ENCODE results near the gene PLXNA4. TPM values are rescaled to one million over a fixed set of nuclear protein-coding genes. Genes with fewer than 3 reads are reported as not detected.

PLXNA4 gene
- total and polyA plus RNA-seq, 3 donors from 2014 or later, result 3.4 to 5.5 (median 3.8) TPM

- H3K27me3 ChIP-seq, result no peaks in the 10 kb centered on the region
- no peak overlapping the region for H3K27ac ChIP-seq
- no peak for DNase-seq
- H3K36me3 ChIP-seq (ENCODE audit: low read depth, missing control alignments), result no peaks in the 10 kb centered on the region
- WGBS, 2 donors, result 68 to 85% methylated on average over 5 to 6 of the region's 6 CpGs
- TF ChIP-seq, protein P1, sequence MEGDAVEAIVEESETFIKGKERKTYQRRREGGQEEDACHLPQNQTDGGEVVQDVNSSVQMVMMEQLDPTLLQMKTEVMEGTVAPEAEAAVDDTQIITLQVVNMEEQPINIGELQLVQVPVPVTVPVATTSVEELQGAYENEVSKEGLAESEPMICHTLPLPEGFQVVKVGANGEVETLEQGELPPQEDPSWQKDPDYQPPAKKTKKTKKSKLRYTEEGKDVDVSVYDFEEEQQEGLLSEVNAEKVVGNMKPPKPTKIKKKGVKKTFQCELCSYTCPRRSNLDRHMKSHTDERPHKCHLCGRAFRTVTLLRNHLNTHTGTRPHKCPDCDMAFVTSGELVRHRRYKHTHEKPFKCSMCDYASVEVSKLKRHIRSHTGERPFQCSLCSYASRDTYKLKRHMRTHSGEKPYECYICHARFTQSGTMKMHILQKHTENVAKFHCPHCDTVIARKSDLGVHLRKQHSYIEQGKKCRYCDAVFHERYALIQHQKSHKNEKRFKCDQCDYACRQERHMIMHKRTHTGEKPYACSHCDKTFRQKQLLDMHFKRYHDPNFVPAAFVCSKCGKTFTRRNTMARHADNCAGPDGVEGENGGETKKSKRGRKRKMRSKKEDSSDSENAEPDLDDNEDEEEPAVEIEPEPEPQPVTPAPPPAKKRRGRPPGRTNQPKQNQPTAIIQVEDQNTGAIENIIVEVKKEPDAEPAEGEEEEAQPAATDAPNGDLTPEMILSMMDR (IDR thresholded peaks at IDR 0.05), result no peak
- TF ChIP-seq POLR2A (IDR thresholded peaks at IDR 0.05), result no peak
- no peak overlapping the region for H3K4me3 ChIP-seq
- intact Hi-C loops (cut with DNase I; ENCODE audit: low total_unique reads), result no loop called here
- no peaks in the 10 kb centered on the region for H3K9me3 ChIP-seq
- H3K4me1 ChIP-seq, result no peaks in the 10 kb centered on the region
Observed at GRCh38 chr7:132256721-132257212, 319.5 kb downstream of the PLXNA4 start.

GRCh38 chr7:132255898-132256297 lies 320.4 kb downstream of the PLXNA4 start:
- intact Hi-C loops (cut with DNase I; ENCODE audit: low total_unique reads), result no loop called here
- WGBS, 2 donors, result 45 to 55% methylated on average over 6 of the region's 6 CpGs
- Histone ChIP-seq H3K36me3 (ENCODE audit: low read depth, missing control alignments) (no peaks in the 10 kb centered on the region), H3K4me1 (no peaks in the 10 kb centered on the region), H3K9me3 (no peaks in the 10 kb centered on the region), H3K27ac (no peak overlapping the region), H3K27me3 (no peaks in the 10 kb centered on the region), H3K4me3 (no peak overlapping the region)
- DNase-seq, result no peak
- TF ChIP-seq, protein P1 (IDR thresholded peaks at IDR 0.05), result no peak
- TF ChIP-seq POLR2A (IDR thresholded peaks at IDR 0.05), result no peak

- H3K27me3 ChIP-seq, result no peaks in the 10 kb centered on the region
- intact Hi-C loops (cut with DNase I; ENCODE audit: low total_unique reads), result no loop called here
- peaks cover 6% of the 10 kb centered on the region for H3K4me1 ChIP-seq
- no peaks in the 10 kb centered on the region for H3K9me3 ChIP-seq
- WGBS, 2 donors, result 72 to 92% methylated on average over 3 of the region's 3 CpGs
- TF ChIP-seq, protein P1 (IDR thresholded peaks at IDR 0.05), result no peak
- no peak for TF ChIP-seq POLR2A (IDR thresholded peaks at IDR 0.05)
- H3K36me3 ChIP-seq (ENCODE audit: low read depth, missing control alignments), result no peaks in the 10 kb centered on the region
- no peak overlapping the region for H3K27ac ChIP-seq
- no peak for DNase-seq
- H3K4me3 ChIP-seq, result no peak overlapping the region
Observed at GRCh38 chr7:132255115-132255797, 321.0 kb downstream of the PLXNA4 start.

DNA sequence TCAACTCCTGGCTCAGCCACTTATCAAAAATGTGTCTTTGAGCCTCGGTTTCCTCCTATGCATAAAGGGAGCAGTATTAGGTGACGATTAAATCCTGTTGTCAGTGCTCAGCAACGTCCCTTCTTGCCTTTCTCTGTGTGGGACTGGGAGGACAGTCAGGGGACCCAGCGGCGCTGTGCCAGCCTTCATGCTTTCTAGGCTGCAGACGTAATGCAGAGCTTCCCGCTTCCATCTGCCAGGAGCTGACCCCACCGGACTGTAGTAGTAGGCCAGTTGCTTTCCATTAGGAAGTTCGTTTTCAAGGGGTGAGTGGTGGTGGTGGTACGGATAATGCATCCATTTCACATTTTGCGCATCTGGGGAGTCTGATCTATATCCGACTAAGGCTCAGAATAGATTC lies 321.8 kb downstream of the PLXNA4 start:
- Histone ChIP-seq H3K27ac (no peak overlapping the region), H3K4me1 (peaks cover 10% of the 10 kb centered on the region)
- TF ChIP-seq, protein P1 (IDR thresholded peaks at IDR 0.05), result no peak
- TF ChIP-seq POLR2A (IDR thresholded peaks at IDR 0.05), result no peak

GRCh38 chr7:132252793-132253100 lies 323.5 kb downstream of the PLXNA4 start:
- Histone ChIP-seq H3K9me3 (no peaks in the 10 kb centered on the region), H3K4me1 (peaks cover 21% of the 10 kb centered on the region), H3K27ac (no peak overlapping the region), H3K36me3 (ENCODE audit: low read depth, missing control alignments) (no peaks in the 10 kb centered on the region), H3K4me3 (no peak overlapping the region), H3K27me3 (no peaks in the 10 kb centered on the region)
- 64 to 69% methylated on average over 2 of the region's 2 CpGs for WGBS, 2 donors
- DNase-seq, result no peak
- intact Hi-C loops (cut with DNase I; ENCODE audit: low total_unique reads), result no loop called here
- TF ChIP-seq POLR2A (IDR thresholded peaks at IDR 0.05), result no peak
- TF ChIP-seq, protein P1 (IDR thresholded peaks at IDR 0.05), result no peak

More for the DNA sequence above, 321.8 kb downstream of the PLXNA4 start:
- no peaks in the 10 kb centered on the region for H3K27me3 ChIP-seq
- no peaks in the 10 kb centered on the region for H3K36me3 ChIP-seq (ENCODE audit: low read depth, missing control alignments)
- 93 to 99% methylated on average over 12 of the region's 12 CpGs for WGBS, 2 donors
- intact Hi-C loops (cut with DNase I; ENCODE audit: low total_unique reads), result no loop called here
- H3K9me3 ChIP-seq, result no peaks in the 10 kb centered on the region
- no peak for DNase-seq
- no peak overlapping the region for H3K4me3 ChIP-seq
